AG10803 (cell line): ENCODE measurements around the gene INTS11.
"Not testable (repeated sequence)": the region's sequence is repeated elsewhere in the genome, so short reads cannot be mapped to it uniquely, and the experiment has no call there.

ENCODE experiments used
- DNase-seq: peaks from one replicate; pipeline ENCODE4 v3.0.0; 2010; ENCODE audit warnings: low read depth
- H3K4me3 ChIP-seq: 2 replicates; pipeline ENCODE4 v1.5.1; 2011; ENCODE audit warnings: mild to moderate bottlenecking, low read length, control low read depth
- TF ChIP-seq, protein P1 (sequence below): conservative IDR thresholded peaks from 2 replicates; pipeline ENCODE4 v1.5.1; 2011; ENCODE audit warnings: mild to moderate bottlenecking, low read length, control low read depth, inconsistent platforms

INTS11 gene

DNA sequence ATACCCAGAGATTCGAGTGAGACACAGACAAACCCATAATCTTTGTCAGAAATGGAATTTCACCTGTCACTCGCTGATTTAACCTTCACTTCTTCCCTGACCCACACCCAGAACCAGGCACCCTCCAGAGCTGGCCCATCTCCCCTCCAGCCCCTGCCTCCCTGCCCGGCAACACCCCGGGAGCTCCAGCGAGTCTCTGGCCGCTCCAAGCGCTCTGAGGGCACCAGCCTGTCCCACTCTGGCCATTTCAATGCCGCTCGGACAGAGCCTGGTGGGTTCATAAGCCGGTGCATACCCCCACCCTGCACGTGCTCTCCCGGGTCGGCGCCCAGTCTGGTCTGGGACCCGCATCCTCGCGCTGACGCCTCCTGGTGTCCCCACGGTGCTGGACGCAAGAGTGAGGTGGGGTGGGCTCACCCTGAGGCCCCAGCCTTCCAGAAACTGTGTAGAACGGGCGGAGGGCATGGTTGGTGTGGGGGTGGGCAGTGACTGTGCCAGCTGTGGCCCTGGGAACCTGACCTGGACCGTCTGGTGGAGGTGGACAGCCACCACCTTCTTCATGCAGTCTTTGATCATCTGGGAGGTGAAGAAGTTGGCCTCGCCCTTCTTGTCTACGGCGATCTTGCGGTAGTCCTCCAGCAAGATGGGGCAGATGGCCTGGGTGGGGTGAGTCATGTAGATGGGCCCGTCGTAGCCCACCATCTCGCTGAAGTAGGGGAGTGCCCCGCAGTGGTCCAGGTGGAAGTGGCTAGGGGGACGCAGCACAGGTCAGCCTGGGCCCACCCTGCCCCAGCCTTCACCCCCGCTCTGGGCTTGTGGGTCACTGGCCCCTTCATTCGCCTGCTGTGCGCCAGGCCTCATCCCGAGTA lies 5.4 kb downstream of the INTS11 start:
- no peak for DNase-seq
- TF ChIP-seq, protein P1, sequence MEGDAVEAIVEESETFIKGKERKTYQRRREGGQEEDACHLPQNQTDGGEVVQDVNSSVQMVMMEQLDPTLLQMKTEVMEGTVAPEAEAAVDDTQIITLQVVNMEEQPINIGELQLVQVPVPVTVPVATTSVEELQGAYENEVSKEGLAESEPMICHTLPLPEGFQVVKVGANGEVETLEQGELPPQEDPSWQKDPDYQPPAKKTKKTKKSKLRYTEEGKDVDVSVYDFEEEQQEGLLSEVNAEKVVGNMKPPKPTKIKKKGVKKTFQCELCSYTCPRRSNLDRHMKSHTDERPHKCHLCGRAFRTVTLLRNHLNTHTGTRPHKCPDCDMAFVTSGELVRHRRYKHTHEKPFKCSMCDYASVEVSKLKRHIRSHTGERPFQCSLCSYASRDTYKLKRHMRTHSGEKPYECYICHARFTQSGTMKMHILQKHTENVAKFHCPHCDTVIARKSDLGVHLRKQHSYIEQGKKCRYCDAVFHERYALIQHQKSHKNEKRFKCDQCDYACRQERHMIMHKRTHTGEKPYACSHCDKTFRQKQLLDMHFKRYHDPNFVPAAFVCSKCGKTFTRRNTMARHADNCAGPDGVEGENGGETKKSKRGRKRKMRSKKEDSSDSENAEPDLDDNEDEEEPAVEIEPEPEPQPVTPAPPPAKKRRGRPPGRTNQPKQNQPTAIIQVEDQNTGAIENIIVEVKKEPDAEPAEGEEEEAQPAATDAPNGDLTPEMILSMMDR: no peak
- H3K4me3 ChIP-seq: no peak overlapping the region

DNA sequence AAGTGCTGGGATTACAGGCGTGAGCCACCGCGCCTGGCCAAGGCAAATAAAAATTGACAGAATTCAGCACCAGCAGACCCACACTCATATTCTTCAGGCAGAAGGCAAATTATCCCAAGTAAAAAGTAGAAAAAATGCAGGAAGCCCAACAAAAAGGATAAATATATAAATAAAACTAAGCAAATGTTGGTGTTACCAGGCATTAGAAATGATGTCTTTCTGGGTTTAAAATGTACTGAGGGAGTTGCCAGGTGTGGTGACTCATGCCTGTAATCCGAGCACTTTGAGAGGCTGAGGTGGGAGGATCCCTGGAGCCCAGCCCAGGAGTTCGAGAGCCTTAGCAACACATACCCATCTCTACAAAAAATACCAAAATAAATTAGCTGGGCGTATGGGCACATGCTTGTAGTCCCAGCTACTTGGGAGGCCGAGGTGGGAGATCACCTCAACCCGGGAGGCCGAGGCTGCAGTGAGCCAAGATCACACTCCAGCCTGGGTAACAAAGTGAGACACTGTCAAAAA lies 6.3 kb downstream of the INTS11 start:
- TF ChIP-seq, protein P1: no peak
- H3K4me3 ChIP-seq: no peak overlapping the region
- DNase-seq: peak; percentile 95

DNA sequence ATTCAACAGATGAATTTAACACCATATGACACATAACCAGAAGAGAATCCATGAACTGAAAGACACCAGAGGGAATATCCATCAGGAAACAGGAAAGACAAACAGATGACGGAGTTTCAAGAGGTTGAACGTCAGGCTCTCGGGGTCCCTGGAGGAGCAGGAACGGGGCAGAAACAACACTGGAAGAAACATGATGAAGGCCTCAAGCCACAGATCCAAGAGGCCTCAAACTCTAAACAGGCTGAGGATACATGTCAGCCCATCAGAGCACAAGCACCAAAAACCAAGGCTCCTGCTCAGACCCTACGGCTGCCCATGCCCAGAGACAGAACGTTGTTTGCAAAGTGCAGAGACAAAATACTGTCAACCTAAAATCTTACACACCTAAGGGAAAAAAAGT lies 7.0 kb downstream of the INTS11 start:
- no peak overlapping the region for H3K4me3 ChIP-seq
- no peak for DNase-seq
- TF ChIP-seq, protein P1: no peak

DNA sequence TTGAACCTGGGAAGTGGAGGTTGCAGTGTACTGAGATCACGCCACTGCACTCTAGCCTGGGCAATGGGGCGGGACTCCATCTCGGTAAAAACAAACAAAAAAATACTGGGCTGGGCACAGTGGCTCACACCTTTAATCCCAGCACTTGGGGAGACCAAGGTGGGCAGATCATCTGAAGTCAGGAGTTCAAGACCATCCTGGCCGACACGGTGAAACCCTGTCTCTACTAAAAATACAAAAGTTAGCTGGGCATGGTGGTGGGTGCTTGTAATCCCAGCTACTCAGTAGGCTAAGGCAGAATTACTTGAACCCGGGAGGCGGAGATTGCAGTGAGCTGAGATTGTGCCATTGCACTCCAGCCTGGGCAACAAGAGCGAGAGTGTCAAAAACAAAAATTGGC lies 8.3 kb downstream of the INTS11 start:
- not testable (repeated sequence) for H3K4me3 ChIP-seq, DNase-seq

DNA sequence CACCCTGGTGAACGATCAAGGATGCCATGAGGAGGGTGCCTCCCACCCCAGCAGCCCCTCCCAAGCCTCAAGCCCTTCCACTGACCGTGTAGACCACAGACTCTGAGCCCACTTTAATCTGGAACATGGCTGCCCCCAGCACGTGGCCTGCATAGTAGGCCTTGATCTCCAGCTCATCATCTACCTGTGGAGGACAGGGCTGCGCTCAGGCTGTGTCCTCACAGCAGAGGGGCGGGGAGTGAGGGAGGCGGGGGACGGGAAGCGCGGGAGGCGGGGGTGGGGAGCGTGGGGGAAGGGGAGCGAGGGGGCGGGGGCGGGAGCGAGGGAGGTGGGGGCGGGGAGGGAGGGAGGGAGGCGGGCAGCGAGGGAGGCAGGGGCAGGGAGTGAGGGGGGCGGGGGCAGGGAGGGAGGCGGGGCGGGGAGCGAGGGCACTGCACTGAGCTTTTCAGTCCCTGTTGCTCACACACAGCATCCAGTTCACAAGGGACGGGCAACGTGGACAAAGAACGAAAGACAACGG lies 9.0 kb downstream of the INTS11 start:
- no peak for DNase-seq
- TF ChIP-seq, protein P1: no peak
- H3K4me3 ChIP-seq: no peak overlapping the region

DNA sequence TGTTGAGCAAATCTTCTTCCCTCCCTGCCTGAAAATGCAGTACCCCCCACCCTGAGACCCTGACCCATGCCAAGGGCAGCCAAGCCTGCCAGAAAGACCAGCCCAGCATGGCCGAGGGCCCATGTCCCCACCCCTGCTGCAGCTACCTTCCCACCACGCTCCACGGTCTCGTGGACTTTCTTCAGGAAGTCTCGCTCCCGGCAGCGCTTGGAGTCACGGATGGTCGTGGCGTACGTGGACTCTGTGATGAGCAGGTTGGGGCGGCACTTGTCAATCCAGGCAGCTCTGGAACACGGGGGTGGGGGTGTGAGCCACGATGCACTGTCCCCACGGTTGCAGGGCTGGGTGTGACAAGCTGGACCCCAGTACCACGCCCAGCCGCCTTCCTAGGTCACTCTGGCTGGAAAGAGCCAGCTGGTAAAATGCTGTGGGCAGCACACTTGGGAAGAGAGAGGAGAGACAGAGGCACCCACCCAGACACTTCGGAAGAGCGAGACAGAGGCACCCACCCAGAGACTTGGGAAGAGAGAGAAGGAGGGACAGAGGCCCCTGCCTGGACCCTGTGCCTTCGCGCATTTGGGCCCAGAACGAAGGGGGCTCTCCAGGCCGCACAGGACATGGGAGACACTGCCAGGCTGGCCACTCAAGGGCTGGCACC lies 9.7 kb downstream of the INTS11 start:
- no peak for DNase-seq
- TF ChIP-seq, protein P1: no peak
- H3K4me3 ChIP-seq: no peak overlapping the region

DNA sequence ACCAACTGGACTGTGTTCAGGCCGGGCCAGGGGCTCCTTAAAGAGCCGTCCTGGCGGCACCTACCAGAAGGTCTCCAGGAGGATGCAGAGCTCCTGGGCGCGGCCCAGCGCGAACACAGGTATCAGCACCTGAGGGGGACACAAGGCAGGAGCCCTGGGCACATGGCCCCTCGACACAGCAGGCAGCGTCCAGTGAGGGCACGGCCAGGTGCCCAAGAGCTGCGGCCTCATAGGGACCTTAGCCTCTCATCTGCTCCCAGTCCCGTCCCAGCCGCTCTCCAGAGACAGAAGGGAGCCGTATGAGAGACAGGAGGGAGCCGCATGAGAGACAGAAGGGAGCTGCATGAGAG lies 10.2 kb downstream of the INTS11 start:
- TF ChIP-seq, protein P1: no peak
- DNase-seq: no peak
- H3K4me3 ChIP-seq: no peak overlapping the region
